DMS 273 treated with DMSO at 0.1 percent for 48 hours (cell line): ENCODE data around the gene GAS2L1.
"Not testable (repeated sequence)": the region's sequence is repeated elsewhere in the genome, so short reads cannot be mapped to it uniquely, and the experiment has no call there.

Experiments used
- DNase-seq: peaks from one replicate; lab custom pipeline; 2025; lab: John Stamatoyannopoulos, UW

The GAS2L1 gene

GRCh38 chr22:29342577-29343312 lies 36.3 kb downstream of the GAS2L1 start:
- DNase-seq = peak; percentile 54

- peak; percentile 99 for DNase-seq
Measured at GRCh38 chr22:29343313-29343805, 36.9 kb downstream of the GAS2L1 start.

DNA sequence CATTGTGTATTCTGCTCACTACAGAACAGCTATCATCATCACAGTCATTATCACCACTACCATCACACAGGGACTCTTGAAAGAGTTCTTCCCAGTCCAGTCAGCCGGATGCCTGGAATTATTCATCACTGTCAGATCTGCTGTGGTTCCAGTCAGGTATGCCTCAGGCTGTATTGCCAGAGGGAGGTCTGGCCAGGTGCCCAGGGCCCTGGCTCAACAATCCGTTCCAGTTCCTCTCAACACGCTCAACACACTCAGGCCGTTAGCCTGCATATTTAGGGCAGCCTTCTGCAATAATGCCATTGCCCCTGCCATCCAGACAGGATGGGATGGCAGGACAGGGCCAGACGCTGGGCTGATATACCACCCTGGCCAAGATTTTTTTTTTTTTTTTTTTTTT lies 37.7 kb downstream of the GAS2L1 start:
- peak; percentile 66 for DNase-seq

- DNase-seq = not testable (repeated sequence)
Measured at GRCh38 chr22:29344889-29345288, 38.4 kb downstream of the GAS2L1 start.

- no peak for DNase-seq
Measured at GRCh38 chr22:29345932-29346331, 39.5 kb downstream of the GAS2L1 start.

DNA sequence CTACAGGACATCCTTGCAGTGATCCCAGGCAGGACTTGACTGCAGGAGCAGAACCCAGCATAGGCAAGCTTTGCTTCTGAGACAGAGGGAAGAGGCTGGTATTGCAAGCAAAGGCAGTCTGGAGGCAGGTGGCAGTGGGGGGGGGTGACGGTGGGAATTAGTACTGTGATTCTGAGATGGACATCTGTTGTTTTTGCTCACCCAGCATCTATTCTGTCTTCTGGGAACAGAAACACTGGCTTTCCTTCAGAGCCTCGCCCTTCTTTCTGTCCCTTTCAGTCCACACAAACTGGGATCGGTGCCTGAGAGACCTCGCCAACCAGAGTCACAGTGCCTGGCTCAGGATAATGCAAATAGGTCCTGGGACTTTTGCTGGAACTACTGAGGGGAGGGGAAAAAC lies 40.2 kb downstream of the GAS2L1 start:
- DNase-seq = peak; percentile 89

DNA sequence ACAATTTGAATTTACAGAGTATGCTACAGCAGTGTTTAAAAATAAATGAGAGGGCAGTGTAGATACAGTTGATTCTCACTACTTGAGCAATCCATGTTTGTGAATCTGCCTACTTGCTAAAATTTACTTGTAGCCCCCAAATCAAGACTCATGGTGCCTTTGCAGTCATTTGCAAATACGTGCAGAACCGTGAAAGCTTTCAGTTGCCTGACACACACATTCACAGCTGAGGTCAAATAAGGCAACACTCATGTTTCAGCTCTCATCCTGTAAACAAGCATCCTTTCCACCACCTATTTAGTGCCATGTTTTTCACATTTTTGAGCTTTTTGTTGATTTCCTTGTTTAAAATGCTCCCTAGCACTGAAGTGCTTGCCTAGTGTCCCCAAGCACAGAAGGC lies 41.6 kb downstream of the GAS2L1 start:
- DNase-seq = no peak

DNA sequence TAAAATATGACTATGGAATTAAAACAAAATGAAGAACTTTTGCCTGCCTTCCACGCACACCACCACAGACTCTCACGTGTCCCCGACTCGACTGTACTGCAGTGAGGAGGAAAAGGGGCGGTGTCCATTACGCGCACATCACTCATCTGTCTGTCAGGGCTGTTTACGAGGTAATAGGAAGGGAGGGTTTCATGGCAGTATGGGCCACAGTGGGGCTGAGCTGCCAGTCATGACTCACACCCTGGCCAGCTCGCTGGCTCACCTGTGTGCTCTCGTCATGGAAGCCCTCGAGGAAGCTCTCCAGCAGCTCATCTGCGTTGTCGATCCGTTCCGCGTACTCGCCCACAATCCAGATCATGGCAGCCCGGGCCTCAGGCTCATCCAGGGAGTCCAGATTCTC lies 42.5 kb downstream of the GAS2L1 start:
- DNase-seq = no peak

- no peak for DNase-seq
Measured at GRCh38 chr22:29351042-29351441, 44.6 kb downstream of the GAS2L1 start.

GRCh38 chr22:29351891-29352290 lies 45.4 kb downstream of the GAS2L1 start:
- DNase-seq = no peak

DNA sequence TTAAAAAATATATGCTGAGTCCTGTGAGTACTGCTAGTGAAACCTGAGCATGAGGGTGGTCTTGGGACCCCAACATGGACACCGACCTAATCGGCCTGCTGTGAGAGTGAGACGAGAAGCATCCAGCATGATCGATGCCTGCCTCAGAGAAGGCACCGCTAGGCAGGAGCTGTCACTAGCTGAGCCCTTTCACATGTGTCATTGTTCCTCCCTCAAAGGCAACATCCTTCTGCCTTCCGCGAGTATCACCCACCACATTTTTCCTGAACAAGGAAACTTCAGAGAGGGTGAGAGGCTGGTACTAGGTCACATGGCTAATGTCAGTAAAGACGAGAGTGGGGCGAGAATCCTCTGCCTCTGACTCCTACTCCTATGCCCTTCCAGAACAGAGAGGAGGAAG lies 46.3 kb downstream of the GAS2L1 start:
- no peak for DNase-seq

DNA sequence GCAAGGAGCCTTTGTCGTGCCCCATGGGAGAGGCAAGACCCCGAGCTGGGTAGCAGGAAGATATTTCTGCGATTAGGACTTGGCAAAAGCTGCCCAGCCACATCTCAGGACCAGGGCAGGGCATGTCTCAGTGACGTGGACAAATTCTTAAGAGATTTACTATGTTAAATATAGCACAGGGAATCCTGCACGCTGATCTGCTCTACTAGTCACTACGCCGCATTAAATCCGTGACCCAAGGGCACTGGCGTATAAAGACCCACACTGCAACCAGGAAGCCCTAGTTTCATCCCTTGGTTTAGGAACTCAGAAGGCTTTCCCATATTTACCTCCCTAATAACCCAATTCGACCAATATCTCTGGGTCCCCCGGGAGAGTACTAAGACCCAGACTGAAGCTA lies 46.8 kb downstream of the GAS2L1 start:
- no peak for DNase-seq

DNA sequence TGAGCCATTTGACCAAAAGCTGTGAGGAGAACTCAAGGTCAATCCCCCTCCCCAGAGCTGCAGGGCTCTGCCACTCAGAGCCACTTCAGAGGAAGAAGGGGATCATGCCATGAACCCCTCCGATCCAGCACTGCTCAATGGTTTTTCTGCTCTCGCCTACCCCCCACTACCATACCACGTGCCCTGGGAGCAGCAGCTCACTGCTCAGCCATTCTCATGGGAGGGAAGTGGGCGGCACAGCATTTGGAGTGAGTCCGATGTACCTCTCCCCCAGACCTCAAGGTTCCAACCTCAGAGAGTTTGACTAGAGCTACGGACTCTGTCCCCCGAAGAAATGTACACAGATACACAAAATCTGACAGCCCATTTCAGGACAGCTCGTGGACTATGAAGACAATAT lies 47.4 kb downstream of the GAS2L1 start:
- DNase-seq = no peak

DNA sequence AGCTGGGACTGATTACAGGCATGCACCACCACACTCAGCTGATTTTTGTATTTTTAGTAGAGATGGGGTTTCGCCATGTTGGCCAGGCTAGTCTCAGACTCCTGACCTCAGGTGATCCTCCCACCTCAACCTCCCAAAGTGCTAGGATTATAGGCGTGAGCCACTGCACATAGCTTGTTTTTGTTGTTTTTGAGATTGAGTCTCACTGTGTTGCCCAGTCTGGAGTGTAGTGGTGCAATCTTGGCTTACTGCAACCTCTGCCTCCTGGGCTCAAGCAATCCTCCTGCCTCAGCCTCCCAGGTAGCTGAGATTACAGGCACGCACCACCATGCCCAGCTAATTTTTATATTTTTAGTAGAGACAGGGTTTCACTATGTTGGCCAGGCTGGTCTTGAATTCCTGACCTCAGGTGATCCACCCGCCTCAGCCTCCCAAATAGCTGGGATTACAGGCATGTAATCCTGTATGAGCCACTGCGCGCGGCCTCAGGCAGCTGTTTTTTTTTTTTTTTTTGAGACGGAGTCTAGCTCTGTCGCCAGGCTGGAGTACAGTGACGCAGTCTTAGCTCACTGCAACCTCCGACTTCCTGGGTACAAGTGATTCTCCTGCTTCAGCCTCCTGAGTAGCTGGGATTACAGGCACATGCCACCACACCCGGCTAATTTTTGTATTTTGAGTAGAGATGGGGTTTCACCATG lies 50.9 kb downstream of the GAS2L1 start:
- DNase-seq = not testable (repeated sequence)

- DNase-seq = no peak
Measured at GRCh38 chr22:29359469-29359868, 53.0 kb downstream of the GAS2L1 start.
